Hematopoietic multipotent progenitor cell treated with erythropoietin and hydrocortisone succinate and interleukin-3 and kit ligand, for 6 days (in vitro differentiated cells): ENCODE measurements around the gene ZBTB46.

ENCODE experiments used
- DNase-seq: peaks from one replicate; pipeline ENCODE4 v3.0.0-alpha.2; 2015

ZBTB46 gene

DNA sequence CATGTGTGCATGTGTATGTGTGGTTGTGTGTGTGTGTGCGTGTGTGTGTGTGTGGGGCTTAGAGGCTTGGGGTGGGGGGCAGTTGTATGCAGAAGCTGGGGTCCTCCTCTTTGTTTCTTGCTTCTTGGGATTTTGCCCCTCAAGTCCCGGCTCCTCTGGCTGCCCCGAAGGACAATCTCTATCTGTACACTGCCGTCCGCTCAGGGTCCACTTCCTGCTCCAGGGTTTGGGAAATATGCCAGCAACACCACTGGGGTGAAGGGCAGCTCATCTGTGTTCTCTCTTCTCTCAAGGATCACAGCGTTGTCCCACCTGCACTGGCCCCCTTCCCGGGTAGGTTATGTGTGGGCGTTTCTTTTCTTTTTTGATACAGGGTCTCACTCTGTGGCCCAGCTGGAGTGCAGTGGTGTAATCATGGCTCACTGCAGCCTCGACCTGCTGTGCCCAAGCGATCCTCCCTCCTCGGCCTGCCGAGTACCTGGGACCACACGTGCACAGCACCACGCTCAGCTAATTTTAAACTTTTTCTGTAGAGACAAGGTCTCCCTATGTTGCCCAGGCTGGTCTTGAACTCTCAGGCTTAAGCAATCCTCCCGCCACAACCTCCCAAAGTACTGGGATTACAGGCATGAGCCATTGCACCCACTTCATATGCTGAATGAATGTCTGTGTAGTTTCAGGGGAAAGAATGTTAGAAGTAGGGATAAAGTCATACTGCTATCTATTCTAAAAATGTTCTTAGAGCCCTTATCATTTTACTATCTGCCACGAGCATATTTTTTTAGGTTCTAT is 65.8 kb downstream of the ZBTB46 start:
- no peak for DNase-seq

DNA sequence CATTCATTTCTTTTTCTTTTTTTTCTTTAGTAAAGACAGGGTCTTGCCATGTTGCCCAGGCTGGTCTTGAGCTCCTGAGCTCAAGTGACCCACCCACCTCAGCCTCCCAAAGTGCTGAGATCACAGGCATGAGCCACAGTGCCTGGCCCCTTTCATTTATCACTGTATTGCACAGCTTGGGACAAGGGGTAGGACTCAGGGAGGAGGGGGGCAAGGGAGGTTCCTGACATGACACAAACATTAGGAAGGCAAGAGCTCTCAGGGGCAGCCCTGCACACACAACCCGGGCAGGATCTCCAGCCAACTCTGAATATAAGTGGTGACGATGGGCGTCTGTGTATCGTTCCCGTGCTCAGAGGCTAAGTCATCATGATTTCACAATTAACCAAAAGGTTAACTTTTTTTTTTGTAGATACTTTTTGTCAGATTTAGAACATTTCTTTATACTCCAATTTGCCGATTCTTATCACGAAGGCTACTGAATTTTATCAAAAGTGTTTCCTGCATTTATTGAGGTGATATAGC is 71.6 kb downstream of the ZBTB46 start:
- no peak for DNase-seq

DNA sequence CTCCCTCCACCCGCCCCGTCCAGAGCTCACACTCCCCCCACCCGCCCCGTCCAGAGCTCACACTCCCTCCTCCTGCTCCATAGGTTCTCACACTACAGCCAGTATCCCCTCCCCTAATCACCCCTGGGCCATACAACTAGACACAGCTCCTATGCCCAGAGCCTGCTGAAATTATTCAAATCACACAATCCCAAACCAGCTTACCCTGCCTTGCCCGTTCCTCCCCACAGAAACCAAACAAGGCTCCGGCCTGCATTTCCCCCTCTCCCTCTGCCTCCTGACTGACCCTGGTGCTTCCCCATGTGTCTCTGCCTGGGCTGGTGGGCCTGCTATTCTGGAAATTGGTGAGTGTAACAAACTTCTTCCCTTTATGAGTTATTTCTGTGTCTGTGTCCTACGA is 72.9 kb downstream of the ZBTB46 start:
- no peak for DNase-seq

DNA sequence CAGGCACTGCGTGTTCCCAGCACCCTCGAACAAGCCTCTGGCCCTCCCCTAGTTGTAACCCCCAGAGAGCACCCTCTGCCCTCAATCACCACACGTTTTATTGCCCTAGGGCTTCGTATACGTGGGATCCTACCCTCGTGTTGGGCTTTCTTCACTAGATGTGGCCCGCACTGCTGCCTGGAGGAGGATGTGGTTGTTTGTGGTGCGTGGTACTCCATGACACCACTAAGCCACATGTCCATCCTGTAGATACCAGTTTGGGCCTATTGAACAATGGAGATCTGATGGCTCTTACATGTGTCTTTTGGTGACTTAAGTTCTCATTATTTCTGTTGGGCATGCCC is 74.4 kb downstream of the ZBTB46 start:
- DNase-seq = peak; percentile 25

DNA sequence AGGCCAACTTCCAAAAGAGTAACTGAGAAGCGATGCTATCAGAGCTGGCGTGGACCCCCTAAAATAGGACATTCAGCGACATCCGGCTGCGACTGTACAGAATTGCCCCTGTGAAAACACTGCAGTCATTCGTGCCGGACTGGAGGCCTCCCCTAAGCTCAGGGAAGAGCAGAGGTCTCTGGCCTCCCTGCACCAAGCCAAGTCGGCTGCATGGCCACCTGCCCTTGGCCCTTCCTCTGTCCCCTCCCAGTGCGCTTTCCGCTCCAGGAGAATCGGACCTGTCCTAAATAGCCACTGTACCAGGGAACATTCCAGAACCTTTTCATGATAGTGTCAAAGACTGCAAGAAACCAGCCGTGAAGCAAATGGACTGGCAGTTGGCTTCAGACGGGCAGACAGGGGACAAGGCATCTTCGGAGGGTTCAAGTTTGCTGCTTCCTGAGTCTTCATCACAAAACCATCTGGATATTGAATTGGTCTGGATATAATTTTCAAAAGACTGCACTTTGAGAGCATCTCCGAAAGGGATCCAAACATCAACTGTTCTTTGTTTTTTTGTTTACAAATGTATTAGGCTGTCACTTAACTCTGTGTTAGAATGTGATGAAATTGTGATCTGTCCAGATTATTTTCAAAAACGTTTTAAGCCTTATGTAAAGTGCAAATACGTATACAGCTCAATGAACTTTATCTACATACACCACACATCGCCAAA is 75.0 kb downstream of the ZBTB46 start:
- no peak for DNase-seq

DNA sequence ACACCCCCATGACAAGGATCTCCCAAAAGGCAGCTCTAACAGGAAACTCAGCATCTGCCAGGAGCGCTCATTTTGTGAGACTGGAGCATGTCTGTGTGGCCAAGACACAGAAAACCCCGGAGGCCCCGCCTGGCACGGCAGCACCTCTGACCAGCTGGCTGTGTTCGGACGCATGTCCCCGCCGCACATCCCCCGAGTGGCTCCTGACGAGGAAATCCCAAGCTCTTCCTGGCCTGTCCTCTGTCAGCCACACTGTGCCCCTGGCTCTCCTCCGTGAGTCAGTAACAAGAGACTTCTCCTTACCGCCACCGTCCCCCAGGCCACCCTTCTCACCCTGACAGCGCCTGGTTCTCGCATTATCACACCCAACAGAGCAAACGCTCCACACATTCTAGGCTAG is 77.1 kb downstream of the ZBTB46 start:
- no peak for DNase-seq

DNA sequence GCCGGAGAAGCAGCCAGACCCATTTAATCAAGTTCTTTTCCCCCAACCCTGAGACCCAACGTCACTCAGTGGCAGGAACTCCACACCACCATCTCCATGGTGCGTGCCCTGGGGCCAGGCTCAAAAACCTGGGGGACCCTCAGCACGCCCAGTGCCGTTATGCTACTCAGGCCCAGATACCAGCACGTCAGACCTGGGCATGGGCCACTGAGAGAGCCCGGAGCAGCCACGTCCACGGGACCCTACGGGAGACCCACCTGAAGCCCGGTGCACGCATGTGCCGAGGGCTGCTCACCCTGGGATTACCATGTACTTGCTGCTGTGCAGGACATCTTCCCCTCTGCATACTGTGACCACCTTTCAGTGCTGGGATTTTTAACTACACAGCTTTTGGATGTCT is 77.7 kb downstream of the ZBTB46 start:
- DNase-seq = no peak

DNA sequence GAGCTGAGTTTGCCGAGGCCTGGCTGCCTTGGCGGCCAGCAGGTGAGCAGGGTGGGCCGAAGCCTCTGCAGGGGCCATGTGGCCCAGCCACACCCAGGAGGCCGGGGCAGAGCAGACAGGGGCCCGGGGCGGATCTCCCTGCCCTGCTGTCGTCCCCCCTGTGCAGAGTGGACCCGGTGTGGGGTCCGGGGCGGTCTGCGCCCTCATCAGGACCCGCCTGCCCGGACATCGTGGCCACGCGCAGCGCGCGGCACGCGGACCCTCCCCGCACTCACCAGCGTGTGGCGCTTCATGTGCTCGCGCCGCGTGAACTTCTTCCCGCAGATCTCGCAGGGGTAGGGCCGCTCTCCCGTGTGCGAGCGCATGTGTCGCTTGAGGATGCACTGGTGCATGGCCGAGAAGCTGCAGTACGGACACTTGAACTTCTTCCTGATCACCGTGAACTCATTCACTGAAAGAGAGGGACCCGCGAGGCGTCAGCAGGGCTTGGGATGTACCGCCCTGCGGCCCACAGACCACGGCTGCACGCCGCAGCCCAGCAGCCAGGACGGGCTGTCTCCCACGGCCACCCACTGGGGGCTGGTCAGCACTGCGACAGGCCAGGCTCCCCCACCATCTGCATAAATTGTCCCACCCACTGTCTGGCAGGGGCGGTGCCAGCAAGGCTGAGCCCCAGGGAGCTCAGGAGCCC is 78.5 kb downstream of the ZBTB46 start:
- no peak for DNase-seq

DNA sequence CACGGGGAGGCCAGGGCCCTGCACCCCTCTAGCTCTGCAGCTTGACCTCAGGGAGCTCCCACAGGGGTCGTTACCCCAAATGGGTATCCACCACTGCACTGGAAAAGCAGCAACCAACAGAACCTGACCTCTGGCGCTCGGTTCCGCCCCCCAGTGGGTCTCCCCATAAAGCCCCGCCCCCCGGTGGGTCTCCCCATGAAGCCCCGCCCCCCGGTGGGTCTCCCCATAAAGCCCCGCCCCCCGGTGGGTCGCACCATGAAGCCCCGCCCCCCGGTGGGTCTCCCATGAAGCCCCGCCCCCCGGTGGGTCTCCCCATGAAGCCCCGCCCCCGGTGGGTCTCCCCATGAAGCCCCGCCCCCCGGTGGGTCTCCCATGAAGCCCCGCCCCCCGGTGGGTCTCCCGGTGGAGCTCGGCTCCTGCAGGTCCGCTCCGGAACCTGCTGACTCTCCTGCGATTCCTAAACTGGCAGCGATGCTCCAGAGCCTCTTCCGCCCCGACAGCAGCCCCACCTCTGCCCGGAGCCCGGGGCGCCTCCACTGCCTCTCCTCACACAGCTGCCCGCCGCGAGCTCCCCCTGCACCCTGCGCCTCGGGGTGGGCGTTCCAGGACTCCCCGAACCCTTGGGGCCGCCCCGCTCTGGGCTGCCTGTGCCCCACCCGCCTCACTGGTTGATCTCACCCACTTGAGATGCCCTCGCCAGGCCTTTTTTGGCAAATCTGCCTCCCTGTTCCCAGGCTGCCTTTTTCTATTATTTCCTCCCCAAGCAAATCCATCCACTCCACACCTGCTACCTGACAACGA is 79.4 kb downstream of the ZBTB46 start:
- no peak for DNase-seq

DNA sequence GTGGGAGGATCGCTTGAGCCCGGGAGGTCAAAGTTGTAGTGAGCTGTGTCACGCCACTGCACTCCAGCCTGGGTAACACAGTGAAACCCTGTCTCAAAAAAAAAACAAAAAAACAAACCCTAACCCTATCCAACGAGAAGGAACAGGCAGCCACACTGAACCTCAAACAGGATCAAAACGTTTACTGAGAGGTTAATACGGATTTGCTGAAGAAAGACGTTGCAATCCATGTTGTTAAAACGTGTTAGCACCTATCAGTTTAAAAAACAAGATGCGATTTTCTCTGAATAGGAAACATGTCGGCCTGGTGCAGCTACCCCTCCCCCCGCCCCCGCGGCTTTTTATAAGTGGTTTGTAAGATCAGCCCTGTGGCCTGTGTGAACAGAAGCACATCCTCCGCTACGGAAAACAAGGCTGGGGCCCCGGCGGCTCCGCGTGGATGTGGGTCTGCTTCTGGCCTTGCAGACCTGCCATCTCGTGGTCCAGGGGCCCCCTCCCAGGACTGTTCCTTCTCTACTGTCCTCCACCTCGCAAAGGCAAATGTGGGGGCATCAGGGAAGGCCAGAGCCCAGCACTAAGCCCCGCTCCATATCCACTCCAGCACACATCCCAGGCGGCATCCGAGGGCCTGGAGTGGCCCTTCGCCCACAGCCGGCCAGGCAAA is 80.1 kb downstream of the ZBTB46 start:
- no peak for DNase-seq

DNA sequence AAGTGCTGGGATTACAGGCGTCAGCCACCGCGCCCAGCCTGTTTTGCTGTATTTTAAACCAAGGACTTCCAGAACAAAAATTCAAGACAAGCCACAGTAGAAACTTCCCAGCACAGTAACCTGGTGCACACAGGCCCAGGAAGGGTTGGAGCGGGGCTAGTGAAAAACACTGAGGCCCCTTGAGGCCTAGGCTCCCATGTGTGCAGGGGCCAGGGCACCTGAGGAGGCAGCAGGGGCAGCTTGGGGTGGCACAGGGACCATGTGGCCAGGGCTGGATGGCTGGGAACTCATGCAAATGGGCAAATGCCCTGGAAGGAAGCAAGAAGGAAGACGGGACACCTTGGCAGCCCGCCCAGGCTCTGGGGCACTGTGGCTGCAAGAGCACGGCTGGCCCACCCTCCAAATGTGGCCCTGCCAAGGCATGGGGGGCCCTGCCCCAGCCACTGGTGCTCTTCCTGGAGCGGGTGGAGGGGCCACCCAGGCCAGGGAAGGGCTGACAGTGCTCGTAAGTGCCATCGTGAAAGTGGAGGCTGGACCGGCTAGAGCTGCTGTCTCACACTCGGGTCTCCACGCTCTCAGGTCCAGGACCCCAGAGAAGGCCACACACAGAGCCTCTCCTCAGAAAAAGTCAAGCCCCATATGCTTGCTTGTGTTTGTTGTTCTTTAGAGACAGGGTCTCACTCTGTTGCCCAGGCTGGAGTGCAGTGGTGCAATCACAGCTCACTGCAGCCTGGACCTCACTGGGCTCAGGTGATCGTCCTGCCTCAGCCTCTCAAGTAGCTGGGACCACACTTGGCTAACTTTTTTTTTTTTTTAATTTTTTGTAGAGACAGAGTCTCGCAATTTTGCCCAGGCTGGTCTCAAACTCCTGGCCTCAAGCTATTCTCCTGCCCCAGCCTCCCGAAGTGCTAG is 81.2 kb downstream of the ZBTB46 start:
- DNase-seq = no peak

DNA sequence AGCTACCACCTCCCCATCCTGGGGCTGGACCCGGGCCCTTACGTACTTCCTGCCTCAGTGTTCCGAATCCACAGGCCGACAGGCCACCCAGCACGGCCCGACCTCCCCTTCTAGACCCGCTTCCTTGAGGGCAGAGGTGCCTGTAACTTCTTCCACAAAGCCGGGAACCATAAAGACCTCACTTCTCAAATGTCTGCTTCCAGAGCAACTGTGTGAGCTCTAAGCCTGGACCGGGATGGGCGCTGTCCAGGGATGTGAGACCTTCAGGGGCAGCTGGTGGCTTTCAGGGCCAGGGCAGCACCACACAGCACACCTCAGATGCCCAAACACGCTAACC is 82.2 kb downstream of the ZBTB46 start:
- no peak for DNase-seq

DNA sequence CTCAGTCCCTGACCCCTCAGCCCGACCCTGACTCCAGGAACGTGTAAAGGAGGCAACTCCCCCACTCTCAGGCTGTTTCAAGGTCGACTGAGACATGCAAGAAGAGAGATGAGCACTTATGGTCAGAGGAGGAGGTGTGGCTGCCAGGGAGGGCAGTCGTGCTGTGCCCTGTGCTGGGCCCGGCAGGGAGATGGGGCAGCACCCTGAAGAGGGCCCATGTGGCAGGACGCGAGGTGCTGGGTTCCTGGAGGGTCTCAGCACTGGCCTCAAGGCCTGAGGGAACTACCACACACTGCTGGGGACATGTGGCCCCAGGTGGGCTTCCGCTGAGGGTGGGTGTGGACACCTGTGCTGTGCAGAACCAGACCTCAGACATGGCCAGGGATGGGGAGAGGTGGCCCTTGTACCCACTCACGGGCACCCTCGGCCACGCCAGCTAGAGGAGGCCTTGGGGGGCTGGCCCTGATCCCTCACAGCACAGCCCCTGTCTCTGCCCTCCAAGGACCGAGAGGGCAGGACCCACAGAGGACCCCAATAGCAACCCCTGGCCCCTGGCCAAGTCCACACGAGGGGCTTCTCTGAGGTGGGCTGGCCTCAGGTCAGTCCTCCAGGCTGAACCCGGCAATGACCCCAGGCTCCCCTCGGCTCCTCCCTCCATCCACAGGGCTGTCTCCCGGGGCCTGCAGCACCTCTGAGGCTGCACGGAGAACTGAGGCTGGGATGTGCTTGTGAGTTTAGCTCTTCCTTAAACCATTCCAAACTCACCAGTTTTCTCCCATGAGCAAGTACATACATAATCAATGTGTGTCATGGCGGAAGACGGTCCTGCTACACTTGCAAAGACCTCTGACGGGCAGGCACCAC is 82.8 kb downstream of the ZBTB46 start:
- DNase-seq = no peak

DNA sequence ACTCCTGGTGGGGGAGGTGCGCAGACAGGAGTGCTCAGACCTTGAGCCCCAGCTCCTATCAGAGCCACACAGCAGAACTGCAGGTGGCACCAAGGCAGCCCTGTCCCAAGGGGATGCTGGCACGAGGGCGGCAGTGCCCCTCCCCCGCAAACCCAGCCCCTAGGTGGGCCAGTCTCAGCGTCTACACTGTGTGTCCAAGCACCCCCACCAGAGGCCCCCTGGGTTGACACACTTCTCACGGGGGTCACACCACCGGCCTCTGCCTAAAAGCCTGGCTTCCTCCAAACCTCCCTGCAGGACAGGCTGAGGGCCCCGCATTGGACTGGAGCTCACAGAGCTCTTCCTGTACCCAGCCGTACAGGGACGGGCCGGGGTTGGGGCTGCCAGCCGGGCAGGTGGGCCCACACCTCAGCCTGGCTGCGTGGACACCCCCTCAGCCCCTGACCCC is 83.4 kb downstream of the ZBTB46 start:
- DNase-seq = no peak

DNA sequence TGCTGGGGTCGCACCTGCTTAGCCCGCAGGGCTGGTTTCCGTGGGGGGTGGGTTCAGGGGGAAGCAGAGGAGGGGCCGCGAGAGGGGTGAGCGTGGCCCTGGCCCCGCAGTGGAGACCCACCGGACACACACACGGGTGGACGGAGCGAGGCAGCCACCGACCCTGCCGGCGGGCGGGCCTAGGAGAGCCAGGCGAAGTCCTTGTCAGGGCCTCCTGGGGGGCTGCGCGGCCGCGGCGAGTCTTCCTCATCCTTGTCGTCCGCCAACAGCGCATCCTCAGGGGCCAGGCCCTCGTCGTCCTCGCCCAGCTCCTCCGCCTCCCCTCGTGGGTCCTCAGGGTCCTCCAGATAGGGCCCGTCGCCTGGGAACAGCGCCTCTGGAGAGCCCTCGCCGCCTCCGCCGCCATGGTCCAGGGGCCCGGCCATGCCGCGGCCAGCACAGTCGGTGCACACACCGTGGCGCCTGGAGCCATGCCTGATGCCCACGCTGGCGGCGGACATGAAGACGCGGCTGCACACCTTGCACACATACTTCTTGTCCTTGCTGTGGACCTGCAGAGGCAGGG is 84.2 kb downstream of the ZBTB46 start:
- no peak for DNase-seq

DNA sequence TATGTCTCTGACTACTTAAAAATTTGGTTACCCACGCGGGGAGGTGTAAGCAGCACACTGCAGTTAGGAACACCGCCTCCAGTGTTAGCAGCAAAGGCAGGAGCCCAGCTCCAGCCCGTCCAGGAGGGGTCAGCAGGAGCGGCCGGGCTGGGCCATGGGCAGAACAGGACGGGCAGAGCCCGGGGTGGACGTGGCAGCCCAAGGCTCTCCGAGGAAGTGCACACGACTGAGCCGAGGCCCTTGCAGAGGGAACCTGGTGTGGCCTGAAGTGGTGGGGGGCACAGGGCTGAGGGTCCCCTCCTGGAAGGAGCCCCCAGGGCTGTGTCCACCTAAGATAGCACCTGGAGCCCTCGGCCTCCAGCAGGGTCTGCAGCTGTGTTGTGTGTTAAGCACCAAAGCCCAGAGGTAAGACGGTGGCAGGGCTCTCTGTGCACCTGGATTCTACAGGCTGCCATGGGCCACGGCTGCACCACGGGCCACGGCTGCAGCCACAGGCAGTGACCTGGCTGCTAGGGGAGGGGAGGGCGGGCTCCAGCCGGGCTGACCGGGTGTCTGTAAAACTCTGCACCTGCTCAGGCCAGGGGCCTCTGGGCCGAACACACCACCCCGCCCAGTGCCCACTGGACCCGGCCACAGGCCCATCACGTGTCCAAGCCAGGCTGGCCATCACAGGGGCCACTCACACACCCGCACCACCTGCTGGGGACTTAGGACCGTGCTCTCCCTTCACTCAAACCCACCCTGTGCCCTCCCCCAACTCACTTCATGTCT is 84.9 kb downstream of the ZBTB46 start:
- no peak for DNase-seq

DNA sequence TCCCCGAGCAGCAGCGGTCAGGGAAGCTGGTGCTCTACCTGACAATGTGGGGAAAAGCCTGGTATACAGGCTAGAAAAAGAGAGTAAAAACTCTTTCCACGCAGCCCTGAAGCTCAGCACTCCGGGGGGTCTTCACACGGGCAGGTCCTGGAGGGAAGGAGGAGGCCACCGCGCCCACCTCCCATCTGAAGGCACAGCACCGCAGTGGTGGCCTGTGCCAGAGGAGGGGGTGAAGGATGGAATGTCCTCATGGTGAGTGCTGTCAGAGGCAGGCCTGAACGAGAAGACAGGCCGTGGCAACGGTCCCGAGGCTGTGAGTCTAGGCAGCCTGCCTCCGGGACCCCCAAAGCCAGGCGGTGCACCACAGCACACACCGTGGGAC is 85.6 kb downstream of the ZBTB46 start:
- no peak for DNase-seq

DNA sequence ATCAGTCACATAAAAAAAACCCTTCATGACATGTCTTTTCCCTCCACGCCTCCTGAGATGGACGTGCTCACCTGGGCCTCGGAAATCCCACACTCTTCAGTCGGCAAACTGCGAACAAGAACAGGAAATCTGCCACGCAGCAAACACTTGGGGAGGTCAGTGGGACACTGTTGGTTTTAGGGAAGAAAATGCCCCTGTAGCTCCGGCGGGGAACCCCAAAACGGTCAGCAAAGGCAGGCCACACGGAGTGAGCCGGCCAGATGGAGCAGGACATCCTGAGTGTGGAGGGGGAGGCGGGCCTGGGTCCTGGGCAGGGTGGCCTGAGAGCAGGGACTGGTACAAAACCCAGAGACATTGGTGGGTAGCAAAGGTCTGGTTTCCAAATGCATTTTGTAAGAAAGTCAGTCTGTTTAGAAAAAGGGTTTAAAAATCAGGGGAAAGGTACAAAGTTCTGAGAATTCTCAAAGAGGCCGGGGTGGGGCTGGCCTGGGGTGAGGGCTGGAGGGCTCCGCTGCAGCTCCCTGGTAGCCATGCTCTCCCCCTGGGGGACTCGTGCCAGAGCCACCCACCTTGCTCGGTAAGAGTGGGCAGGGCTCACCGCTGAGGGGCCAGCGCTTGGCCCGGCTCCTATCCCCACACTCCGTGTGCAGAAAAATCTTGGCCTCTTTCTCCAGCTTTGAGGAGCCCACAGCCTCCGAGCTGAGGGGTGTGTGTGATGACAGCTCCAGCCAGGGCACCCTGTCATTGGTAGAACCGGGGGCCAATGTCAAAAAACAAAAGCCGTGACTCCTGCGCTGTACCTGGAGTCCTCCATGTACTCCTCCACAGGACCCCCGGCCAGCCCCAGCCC is 86.3 kb downstream of the ZBTB46 start:
- no peak for DNase-seq
